Left forelimb (tissue), 1 donor: ENCODE results near the gene ATP5MC2.
"Not testable (repeated sequence)": the region's sequence is repeated elsewhere in the genome, so short reads cannot be mapped to it uniquely, and the experiment has no call there.

ENCODE experiments used
- DNase-seq: peaks from one replicate; pipeline ENCODE4 v3.0.0-alpha.2; 2018; ENCODE audit warnings: low spot score

The ATP5MC2 gene

DNA sequence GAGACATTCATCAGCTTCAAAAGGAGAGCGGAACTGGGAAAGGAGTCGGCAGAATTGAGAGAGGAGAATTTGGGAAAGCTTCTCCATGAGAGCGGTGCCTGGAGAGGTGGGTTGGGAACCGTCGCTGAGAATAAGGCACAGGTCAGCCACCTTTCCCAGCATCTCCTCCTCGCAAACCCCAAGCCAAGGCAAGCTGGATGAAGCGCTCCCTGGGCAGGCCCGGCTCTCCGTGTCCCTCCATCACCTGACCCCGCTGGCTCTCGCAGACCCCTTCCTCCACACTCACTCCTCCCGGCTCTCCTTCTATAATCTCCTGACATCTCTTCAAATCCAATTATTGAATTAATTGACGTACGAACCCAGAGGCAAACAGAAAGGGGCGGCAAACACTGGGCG, 18.9 kb upstream of the ATP5MC2 start:
- no peak for DNase-seq

DNA sequence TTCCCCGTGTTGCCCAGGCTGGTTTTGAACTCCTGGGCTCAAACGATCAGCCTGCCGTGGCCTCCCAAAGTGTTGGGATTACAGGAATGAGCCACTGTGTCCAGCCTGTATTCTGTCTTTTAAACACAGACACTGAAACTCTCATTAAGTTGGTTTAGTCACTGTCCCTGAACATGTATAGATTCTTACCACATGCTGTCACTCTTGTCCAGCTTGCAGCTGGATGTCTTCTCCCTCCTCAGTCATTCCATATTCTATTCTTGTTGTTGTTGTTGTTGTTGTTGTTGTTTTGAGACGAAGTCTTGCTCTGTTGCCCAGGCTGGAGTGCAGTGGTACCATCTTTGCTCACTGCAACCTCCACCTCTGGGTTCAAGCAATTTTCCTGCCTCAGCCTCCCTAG, 12.3 kb upstream of the ATP5MC2 start:
- no peak for DNase-seq

DNA sequence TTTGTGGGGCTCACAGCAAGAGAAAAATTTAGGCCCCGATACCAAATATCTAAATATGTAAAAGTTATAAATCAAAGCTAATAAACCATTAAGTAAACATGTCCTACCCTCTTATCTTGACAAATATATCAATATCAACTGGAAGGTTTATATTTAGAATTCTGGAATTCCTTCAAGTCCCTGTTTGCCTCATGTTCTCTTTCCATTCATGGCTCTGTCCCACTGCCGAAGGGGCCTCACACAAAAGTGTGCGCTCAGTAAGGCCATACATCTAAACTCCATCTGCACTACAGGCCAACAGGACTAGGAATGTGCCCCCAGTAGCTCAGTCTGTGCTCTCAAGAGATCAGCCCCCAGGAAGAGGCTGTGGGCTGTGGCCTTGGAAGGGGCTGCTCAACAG, 10.6 kb upstream of the ATP5MC2 start:
- DNase-seq: no peak

DNA sequence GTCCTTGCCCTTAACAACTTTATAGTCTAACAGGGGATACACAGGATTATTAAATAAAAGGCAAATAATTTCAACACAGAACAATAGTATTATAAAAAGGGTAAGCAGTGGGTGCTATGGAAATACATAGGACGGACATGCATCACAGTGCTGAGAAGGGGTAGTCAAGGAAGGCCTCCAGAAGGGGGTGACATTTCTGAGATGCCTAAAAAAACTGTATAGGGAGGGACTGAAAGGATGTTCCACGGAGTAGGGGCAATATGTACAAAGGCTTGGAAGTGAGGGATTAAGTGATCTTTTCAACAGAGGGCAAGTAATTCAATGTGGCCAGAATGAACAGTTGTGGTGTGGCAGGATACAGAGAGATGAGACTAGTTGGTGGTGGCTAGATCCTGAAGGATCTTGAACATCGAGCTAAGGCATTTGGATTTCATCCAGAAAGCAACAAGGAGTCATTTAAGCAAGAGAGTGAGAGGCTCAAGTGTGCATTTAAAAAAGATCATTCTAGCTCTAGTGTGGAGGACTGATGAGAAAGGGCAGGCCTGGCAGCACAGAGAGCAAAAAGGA, 8.9 kb upstream of the ATP5MC2 start:
- no peak for DNase-seq

DNA sequence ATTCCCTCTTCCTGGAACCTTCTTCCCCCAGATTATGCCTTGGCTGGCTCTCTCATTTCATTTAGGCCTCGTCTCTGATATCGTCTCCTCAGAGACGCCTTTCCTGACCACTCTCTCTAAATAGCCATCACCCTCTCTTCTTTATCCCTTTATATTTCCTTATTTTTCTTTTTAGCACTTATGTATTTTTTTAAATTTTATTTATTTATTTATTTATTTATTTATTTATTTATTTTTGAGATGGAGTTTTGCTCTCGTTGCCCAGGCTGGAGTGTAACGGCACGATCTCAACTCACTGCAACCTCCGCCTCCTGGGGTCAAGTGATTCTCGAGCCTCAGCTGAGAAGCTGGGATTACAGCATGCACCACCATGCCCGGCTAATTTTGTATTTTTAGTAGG, 8.1 kb upstream of the ATP5MC2 start:
- no peak for DNase-seq

DNA sequence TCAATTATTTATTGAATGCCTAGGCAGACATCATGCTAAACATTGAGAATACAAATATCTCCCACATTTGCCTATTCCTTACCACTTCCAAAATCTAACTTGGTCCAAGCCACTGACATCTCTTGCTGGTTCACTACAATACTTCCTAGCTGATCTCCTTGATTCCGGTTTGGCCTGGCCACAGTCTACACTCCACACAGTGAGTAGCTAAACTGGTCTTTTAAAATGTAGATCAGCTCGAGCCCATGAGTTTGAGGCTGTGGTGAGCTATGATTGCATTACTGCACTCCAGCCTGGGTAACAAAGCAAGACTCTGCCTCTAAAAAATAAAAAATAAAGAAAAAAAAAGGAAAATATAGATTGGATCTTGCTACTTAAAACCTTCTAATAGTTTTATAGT, 7.6 kb upstream of the ATP5MC2 start:
- DNase-seq: no peak

DNA sequence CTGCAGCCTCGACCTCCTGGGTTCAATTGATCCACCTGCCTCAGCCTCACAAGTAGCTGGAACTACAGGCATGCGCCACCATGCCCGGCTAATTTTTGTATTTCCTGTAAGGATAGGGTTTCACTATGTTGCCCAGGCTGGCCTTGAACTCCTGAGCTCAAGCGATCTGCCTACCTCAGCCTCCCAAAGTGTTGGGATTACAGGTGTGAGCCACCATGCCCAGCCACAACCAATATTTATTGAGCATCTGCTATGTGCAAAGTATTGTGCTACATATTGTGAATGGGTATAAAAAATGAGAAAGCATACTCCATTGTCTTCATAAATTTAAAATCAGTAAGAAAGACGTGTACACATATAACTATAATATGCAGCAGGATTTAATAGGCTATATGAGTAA, 4.2 kb upstream of the ATP5MC2 start:
- DNase-seq: not testable (repeated sequence)

DNA sequence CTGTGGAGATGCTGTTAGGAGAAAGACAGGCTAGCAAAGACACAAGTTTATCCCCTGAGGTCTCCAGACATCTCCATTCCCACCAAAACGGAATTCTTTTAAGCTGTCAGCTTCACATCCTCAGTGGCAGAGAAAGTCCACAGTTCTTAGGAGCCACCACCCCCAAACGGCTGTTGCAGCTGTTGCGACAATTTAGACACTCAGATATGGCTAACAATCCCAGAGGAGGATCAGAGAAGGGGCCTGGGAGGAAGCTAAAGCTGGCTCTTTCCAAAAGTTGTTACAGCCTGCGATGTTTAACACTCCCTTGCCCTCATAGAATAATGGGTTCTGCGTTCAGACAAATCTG, 1.9 kb upstream of the ATP5MC2 start:
- no peak for DNase-seq

DNA sequence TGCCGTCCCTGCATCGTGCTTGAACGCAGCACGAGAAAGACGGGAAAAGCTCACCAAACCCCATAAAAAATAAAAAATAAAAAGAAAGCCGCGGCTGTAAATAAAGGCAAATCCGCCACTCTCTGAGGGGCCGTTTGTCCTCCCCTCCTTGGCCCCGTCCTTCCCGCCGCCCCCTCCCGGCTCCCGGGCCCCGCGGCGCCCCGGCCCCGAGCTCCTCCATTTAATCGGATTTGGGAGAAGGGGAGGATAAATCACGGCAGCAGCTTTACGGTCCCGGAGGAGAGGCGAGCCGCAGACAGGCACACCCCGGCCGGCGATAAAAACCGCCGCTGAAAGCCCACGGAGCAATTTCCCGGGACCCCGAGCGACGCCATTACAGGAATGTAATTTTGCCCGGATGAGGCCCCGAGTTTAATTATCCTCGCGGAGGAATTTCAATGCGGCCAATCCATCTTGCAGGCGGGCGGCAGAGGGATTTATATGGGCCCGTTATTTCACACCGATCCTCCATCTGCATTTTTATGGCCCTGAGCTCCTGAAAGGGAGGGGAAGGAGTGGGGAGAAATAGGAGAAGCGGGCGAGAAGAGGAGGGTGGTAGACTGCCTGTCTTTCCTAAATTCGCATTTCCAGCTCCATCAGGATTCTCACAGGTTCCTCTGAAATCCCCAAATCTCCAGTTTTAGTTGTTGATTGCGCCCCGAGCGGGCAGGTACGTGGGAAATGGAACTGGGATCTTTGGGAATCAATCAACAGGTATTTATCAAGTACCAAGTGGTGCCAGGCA, 1.3 kb upstream of the ATP5MC2 start:
- DNase-seq: peak; percentile 73

DNA sequence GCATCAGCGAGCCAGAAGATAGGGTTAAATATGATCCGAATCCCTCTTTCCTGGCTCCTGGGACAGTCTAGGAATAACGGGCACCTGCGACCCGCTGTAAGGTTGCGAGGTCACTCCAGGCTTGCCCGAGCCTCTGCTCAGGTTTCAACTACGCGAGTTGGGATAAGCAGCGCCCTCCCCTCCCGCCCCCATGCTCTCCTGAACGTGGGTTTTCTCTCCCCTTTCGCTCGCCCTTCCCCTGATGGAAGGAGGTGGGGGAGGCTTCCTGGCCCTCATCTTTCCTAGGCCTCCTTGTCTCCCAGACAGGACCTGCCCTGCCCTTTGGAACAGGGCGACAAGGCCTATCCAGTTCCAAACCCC, 753 bp upstream of the ATP5MC2 start:
- peak; percentile 83 for DNase-seq

DNA sequence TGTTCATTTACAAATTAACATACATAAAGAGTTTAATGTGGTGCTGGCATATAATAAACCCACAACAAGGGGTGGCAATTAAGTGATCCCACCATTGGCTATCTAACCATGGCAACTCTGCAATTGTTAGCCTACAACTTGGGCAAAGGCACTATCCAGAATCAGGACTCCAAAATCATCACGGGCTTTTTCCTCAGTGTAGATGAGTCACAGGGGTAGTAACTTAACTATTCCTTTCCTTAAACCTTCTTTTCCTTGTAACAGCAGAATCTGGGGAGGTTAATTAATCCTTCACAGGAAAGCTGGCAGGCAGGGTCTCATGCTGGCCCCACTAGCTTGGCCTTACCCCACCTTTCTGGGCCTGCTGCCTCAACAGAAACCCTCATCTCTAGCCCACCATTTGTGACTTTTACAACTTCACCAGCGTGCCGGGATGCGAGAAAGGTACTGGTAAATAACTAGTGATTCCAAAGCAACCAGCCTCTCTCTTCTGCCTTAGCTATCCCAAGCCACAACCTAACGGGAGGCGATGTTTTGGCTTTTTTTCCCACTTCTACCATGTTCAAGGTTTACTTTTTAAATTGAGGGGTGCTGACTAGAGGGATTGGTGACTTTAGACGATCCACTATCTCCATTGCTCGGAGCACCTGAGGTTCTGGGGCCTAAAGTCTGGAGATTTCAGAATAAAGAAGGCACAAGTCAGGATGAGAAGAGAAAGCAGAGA, 744 bp downstream of the ATP5MC2 start:
- no peak for DNase-seq

DNA sequence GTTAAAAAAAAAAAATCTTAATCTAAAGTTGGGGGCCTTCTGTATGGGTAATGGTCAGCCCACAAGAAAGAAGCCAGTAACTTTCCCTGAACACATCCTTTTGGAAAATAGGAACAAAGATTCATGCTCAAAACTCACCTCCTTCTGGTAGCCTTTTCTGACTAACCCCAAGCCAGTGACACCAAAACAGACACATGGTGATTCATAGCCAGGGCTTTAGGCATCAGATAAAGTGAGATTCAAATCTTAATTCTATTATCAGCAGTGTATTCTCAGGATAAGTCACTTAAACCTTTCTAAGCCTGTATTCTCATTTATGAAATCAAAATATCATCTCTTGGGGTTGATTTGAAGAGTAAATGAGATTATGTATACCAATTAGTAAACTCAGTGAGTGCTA, 4.9 kb downstream of the ATP5MC2 start:
- no peak for DNase-seq

DNA sequence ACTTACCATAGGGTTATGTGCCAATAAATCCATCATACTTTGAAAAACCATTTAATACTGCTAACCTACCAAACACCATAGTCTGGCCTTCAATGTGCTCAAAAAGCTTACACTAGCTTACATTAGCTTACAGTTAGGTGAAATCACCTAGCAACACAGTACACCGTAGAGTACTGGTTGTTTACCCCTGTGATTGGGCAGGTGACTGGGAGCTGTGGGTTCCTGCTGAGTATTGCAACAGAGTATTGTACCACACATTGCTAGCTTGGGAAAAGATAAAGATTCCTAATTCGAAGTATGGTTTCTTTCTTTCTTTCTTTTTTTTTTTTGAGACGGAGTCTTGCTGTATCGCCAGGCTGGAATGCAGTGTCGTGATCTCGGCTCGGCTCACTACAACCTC, 5.6 kb downstream of the ATP5MC2 start:
- DNase-seq: no peak

DNA sequence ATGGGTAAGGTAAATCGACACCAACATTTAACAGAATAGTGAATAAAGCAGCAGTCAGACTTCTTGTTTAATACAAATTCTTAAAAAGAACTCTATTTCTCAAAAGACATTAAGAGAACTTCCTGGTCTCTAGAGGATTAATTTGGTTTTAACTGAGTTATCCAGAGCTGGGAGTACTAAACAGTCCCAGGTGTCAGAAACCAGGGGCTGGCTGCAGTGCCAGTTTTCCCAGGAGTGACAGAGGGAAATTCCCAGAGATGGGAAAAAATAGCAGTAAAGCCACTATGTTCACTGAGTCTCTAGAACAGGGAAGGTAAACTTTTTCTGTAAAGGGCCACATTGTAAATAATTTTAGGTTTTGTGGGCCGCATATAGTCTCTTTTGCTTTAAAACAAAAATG, 8.8 kb downstream of the ATP5MC2 start:
- no peak for DNase-seq

DNA sequence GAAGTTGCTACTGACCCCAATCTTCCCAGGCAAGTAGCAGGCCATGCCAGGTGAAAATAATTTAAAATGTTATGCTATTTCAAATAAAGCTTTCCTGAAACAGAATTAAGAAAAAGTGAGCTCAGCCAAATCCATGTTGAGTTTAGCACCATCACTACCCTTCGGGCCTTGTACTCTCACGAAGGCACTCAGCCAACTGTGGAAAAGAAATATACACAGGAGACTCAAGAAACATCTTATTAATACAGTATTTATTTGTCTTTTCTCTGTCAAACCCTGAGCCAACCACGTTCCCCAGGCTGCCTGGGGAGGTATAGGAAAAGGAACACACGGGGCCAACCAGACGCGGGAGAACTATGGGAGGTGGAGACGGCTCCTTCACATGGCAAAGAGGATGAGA, 10.9 kb downstream of the ATP5MC2 start:
- no peak for DNase-seq

DNA sequence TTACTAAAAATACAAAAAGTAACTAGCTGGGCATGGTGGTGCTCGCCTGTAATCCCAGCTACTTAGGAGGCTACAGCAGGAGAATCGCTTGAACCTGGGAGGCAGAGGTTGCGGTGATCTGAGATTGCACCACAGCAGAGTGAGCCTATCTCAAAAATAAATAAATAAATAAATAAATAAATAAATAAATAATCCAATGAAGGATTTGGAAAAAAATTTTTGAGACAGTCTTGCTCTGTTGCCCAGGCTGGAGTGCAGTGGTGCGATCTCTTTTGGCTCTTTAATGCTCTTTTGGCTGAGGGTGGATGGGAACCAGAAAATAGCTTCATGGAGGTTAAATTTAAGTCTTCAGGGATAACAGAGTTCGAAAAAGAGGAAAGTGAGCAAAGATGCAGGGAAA, 11.7 kb downstream of the ATP5MC2 start:
- DNase-seq: no peak

DNA sequence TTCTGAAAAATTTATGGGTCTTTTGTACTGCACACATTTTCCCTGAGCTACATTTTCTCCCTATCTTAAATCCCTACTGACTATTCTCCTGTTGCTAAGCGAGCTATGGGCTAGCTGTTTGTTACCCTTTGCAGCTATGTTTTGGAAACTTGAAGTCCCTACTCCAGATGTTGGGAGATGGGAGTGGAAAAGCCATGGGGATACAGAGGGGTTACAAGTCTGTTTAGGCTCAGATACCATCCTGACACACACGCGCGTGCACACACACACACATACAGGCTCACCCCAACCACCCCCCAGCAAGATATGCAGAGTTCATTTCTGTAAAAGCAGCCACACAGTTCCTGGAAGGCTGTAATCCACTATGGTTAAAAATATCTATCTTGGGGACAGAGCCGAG, 15.8 kb downstream of the ATP5MC2 start:
- no peak for DNase-seq

DNA sequence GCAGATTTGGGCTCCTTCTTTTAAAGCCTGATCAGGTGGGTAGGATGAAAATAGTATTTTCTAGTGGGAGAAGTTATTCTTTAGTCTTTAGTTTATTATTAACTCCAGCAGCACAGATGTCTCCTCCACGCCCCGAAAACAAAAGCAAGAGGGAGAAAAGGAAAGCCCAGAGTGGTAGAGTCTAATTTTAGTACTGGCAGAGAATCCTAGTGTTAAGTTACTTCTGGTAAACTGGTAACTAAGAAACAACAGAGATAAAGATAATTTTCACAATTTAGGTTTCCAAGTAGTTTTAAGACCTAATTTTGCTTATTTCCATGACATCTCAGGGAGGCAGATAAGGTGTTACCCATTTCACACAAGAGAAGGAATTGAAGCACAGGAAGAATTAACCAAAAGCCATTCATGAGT, 16.3 kb downstream of the ATP5MC2 start:
- no peak for DNase-seq

DNA sequence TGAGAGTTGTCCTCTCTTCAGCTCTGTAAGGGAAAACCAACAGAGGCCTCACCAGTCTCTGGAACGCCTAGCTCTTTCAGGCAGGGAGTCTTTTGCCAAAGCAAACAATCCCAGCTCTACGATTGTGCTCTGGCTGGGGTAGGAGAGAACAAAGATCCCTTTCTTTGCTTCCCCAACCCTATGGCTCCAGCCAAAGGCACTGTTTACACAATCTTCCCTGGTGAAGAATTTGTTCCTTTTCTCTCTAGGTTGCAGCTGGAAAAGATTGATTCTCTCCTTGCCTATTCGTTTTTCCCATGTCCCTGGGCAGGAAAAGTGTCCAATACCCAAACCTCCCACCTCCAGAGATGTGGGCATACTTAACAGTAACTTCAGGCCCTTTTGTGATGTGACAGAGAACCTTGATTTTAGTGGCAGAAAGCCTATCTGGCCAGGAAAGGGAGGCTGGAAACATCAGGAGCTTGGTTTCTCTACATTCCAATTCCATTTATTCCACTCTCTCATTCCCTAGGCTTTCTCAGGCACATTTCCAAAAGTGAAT, 16.8 kb downstream of the ATP5MC2 start:
- no peak for DNase-seq

DNA sequence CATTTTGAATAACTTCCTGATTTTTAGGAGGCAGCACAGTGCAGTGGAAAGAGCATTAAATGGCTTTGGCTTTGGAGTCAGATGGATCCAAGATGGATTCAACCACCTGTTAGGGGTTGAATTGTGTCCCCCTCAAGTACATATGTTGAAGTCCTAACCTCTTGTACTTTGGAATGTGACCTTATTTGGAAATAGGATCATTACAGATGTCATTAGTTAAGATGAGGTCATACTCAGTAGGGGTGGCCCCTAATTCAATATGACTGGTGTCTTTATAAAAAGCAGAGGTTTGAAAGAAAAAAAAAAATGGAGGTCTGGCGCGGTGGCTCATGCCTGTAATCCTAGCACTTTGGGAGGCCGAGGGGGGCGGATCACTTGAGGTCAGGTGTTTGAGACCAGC, 18.8 kb downstream of the ATP5MC2 start:
- no peak for DNase-seq

DNA sequence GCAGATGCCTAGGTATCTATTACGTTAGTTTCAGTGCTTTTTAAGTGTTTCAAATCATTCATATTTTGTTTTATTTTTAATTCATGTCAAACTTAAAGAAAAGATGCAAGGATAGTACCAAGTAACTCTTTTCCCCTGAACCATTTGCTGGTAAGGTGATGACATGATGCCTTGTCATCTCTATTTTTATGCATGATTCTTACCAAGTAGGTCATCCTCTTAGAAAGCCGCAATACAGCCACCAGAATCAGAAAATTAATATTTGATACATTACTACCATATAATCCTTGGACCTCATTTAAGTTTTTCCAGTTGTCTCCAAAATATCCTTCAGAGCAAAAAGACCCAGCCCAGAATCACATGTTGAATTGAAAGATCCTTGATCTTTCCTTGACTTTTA, 22.3 kb downstream of the ATP5MC2 start:
- no peak for DNase-seq

DNA sequence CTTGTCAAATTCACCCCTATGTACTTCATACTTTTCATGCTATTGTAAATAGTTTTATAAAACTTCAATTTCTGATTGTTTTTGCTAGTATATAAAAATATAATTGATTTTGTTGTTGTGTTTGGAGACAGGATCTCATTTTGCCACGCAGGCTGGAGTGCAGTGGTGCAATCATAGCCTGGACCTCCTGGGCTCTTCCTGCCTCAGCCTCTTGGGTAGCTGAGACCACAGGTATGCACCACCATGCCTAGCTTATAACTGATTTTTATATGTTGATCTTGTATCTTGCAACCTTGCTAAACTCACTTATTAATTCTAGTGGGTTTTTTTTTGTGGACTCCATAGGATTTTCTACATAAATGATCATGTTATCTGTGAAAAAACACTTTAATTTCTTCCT, 23.5 kb downstream of the ATP5MC2 start:
- no peak for DNase-seq

DNA sequence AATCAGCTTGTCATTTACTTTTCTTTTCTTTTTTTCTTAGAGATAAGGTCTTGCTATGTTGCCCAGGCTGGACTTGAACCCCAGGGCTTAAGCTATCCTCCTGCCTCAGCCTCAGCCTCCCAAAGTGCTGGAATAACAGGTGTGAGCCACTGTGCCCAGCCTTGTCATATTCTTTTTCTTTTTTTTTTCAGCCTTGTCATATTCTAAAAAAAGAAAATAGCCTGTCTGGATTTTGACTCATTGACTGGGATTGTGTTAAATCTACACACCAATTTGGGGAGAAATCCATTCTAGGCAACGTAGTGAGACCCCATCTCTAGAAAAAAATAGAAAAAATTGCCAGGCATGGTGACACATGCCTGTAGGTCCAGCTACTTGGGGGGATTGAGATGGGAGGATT, 24.1 kb downstream of the ATP5MC2 start:
- DNase-seq: no peak
